ENCODE measurements around the gene USP34. TPM values are rescaled to one million over a fixed set of nuclear protein-coding genes. Genes with fewer than 3 reads are reported as not detected.

The USP34 gene
- total RNA-seq, 1 donor from 2014 or later: 139 TPM

DNA sequence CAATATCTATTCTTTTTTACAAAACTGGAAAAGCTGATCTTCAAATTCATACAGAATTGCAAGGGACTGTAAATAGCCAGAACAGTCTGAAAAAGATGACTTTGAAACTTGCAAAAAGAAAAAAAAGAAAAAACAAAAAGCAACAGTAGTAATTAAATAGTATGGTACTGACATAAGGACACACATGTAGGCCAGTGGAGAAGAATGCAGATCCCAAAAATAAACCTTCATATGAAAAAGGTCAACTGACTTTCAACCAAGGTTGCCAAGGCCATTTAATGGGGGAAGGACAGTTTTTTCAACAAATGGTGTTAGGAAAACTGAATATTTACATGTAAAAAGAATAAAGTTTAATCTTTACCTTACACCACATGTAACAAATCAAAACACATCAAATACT, 111.8 kb downstream of the USP34 start:
- TF ChIP-seq, protein P1, sequence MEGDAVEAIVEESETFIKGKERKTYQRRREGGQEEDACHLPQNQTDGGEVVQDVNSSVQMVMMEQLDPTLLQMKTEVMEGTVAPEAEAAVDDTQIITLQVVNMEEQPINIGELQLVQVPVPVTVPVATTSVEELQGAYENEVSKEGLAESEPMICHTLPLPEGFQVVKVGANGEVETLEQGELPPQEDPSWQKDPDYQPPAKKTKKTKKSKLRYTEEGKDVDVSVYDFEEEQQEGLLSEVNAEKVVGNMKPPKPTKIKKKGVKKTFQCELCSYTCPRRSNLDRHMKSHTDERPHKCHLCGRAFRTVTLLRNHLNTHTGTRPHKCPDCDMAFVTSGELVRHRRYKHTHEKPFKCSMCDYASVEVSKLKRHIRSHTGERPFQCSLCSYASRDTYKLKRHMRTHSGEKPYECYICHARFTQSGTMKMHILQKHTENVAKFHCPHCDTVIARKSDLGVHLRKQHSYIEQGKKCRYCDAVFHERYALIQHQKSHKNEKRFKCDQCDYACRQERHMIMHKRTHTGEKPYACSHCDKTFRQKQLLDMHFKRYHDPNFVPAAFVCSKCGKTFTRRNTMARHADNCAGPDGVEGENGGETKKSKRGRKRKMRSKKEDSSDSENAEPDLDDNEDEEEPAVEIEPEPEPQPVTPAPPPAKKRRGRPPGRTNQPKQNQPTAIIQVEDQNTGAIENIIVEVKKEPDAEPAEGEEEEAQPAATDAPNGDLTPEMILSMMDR (IDR thresholded peaks at IDR 0.05; ENCODE audit: unreplicated experiment): no peak
- Mint-ChIP-seq H3K9me3 (ENCODE audit: low read depth) (peaks cover 20% of the 10 kb centered on the region), H3K27me3 (no peaks in the 10 kb centered on the region), H3K36me3 (ENCODE audit: insufficient read depth) (peaks cover 36% of the 10 kb centered on the region), H3K4me1 (ENCODE audit: low read depth) (no peaks in the 10 kb centered on the region), H3K4me3 (ENCODE audit: low read depth) (no peak overlapping the region), H3K27ac (no peak overlapping the region)
- DNase-seq (ENCODE audit: low spot score, unreplicated experiment): no peak

DNA sequence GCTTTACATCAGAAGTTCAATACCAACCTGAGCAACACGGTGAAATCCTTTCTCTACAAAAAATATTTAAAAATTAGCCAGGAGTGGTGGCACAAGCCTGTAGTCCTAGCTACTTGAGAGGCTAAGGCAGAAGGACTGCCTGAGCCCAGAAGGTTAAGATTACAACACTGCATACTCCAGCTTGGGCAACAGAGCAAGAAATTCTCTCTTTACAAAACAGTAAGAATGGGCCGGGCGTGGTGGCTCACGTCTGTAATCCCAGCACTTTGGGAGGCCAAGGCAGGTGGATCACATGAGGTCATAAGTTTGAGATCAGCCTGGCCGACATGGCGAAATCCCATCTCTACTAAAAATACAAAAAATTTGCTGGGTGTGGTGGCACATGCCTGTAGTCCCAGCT, 113.2 kb downstream of the USP34 start:
- H3K27me3 Mint-ChIP-seq: no peaks in the 10 kb centered on the region
- no peaks in the 10 kb centered on the region for H3K4me1 Mint-ChIP-seq (ENCODE audit: low read depth)
- no peak overlapping the region for H3K4me3 Mint-ChIP-seq (ENCODE audit: low read depth)
- H3K36me3 Mint-ChIP-seq (ENCODE audit: insufficient read depth): peaks cover 35% of the 10 kb centered on the region
- TF ChIP-seq, protein P1 (IDR thresholded peaks at IDR 0.05; ENCODE audit: unreplicated experiment): no peak
- DNase-seq (ENCODE audit: low spot score, unreplicated experiment): no peak
- peaks cover 17% of the 10 kb centered on the region for H3K9me3 Mint-ChIP-seq (ENCODE audit: low read depth)
- no peak overlapping the region for H3K27ac Mint-ChIP-seq

DNA sequence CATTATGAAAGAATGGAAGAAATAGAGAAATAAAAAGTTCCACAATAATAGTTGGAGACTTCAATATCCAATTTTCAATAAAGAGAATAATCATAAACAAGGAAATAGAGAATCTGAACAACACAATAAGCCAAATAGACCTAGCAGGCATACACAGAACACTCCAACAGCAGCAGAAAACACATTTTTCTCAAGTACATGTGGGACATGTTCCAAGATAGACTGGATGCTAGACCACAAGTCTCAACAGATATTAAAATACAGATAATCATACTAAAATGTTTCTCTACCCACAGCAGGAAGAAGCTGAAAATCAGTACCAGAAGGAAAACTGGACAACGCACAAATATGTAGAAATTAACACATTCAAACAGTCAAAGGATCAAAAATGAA, 113.9 kb downstream of the USP34 start:
- peak overlapping the region; percentile 17 for H3K27ac Mint-ChIP-seq
- no peak for DNase-seq (ENCODE audit: low spot score, unreplicated experiment)
- TF ChIP-seq, protein P1 (IDR thresholded peaks at IDR 0.05; ENCODE audit: unreplicated experiment): no peak
- no peaks in the 10 kb centered on the region for H3K4me1 Mint-ChIP-seq (ENCODE audit: low read depth)
- no peaks in the 10 kb centered on the region for H3K27me3 Mint-ChIP-seq
- peaks cover 14% of the 10 kb centered on the region for H3K9me3 Mint-ChIP-seq (ENCODE audit: low read depth)
- H3K36me3 Mint-ChIP-seq (ENCODE audit: insufficient read depth): peaks cover 34% of the 10 kb centered on the region
- no peak overlapping the region for H3K4me3 Mint-ChIP-seq (ENCODE audit: low read depth)

DNA sequence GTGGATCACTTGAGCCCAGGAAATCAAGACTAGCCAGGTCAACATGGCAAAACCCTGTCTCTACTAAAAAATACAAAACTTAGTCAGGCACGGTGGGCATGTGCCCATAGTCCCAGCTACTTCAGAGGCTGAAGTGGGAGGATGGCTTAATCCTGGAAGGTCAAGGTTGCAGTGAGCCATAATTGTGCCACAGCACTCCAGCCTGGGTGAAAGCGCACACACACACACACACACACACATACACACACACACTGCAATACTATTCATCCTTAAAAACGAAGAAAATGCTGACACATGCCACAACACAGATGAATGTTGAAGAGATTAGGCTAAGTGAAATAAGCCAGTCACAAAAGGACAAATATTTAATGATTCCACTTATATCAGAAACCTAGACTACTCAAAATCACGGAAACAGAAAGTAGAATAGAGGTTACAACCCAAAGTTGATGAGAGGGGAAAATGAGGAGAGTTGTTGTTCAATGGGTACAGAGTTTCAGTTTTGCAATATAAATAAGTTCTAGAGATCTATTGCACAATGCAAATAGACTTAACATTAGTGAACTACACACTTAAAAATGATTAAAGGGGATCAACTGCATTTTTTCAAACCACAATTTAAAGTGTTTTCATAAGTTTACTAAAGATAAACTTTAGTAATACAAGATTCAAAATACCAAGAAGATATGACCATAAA, 114.5 kb downstream of the USP34 start:
- H3K27ac Mint-ChIP-seq: peak overlapping the region; percentile 34
- no peak overlapping the region for H3K4me3 Mint-ChIP-seq (ENCODE audit: low read depth)
- peaks cover 14% of the 10 kb centered on the region for H3K9me3 Mint-ChIP-seq (ENCODE audit: low read depth)
- no peaks in the 10 kb centered on the region for H3K4me1 Mint-ChIP-seq (ENCODE audit: low read depth)
- H3K36me3 Mint-ChIP-seq (ENCODE audit: insufficient read depth): peaks cover 32% of the 10 kb centered on the region
- no peaks in the 10 kb centered on the region for H3K27me3 Mint-ChIP-seq
- DNase-seq (ENCODE audit: low spot score, unreplicated experiment): no peak
- TF ChIP-seq, protein P1 (IDR thresholded peaks at IDR 0.05; ENCODE audit: unreplicated experiment): no peak

DNA sequence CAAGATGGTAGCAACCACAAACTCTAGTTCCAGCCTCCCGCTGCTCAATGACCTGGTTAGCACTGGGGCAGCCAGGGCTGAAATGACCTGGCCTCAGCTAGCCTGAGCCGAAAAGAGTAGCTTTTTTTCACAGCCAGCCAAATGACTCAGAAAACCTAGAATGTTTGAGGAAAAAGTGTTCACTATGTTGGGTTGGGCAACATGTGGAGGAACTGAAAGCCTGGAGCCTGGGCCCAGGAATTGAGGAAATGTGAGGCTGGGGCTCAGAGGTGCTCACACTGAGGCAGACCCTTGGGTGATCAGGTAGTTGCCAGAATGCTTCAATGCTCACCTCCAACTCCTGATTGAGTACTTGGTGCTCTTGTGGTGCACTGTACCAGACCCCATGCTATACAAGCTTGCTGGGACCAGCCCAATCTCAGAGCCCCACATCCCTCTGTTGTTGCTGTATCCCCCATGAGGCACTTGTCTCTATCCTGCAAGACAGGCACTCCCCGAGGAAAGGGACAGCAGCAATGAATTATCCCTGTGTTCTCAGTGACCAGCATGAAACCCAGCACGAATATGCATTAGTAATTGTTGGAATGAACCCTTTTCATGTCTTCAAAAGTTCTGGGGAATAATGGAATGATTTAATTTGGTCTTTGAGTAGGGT, 116.2 kb downstream of the USP34 start:
- TF ChIP-seq, protein P1 (IDR thresholded peaks at IDR 0.05; ENCODE audit: unreplicated experiment): no peak
- no peak overlapping the region for H3K27ac Mint-ChIP-seq
- DNase-seq (ENCODE audit: low spot score, unreplicated experiment): no peak
- H3K4me1 Mint-ChIP-seq (ENCODE audit: low read depth): no peaks in the 10 kb centered on the region
- H3K9me3 Mint-ChIP-seq (ENCODE audit: low read depth): peaks cover 14% of the 10 kb centered on the region
- no peaks in the 10 kb centered on the region for H3K27me3 Mint-ChIP-seq
- peaks cover 34% of the 10 kb centered on the region for H3K36me3 Mint-ChIP-seq (ENCODE audit: insufficient read depth)
- H3K4me3 Mint-ChIP-seq (ENCODE audit: low read depth): no peak overlapping the region
